Activated T-cell treated with anti-CD3 and anti-CD28 coated beads, Interleukin-2, amount 50 U/mL, for 72 hours (primary cell): ENCODE data around the gene SEMA7A. TPM values are rescaled to one million over a fixed set of nuclear protein-coding genes. Genes with fewer than 3 reads are reported as not detected.
"Not testable (repeated sequence)": the region's sequence is repeated elsewhere in the genome, so short reads cannot be mapped to it uniquely, and the experiment has no call there.

Source experiments
- ATAC-seq, 2 donors: fragments of 150-1000 bp; cut with Tn5 transposase; replicated peaks in 1 of 2; 2 replicates each; pipeline ENCODE4 v1.10.0; 2021; ENCODE audit warnings: moderate library complexity in 2 of 2, mild to moderate bottlenecking in 1 of 2
- DNase-seq, 2 donors: peaks; one replicate each; pipeline ENCODE4 v3.0.0; 2021 to 2022; ENCODE audit warnings: mixed read lengths in 1 of 2
- H3K27ac Mint-ChIP-seq: one replicate; pipeline ENCODE4 v1.8.0; 2022; ENCODE audit warnings: mild to moderate bottlenecking, moderate library complexity, mixed read lengths
- H3K27me3 Mint-ChIP-seq: one replicate; pipeline ENCODE4 v1.8.0; 2022; ENCODE audit warnings: low read depth, mixed read lengths
- H3K36me3 Mint-ChIP-seq, 2 donors: one replicate each; pipeline ENCODE4 v1.8.0; 2022; ENCODE audit warnings: mixed read lengths in 2 of 2, mild to moderate bottlenecking in 1 of 2; ENCODE audit not compliant: insufficient read depth in 2 of 2
- H3K4me1 Mint-ChIP-seq: one replicate; pipeline ENCODE4 v1.8.0; 2022; ENCODE audit warnings: low read depth, mixed read lengths
- H3K4me3 Mint-ChIP-seq, 2 donors: one replicate each; pipeline ENCODE4 v1.8.0; 2022; ENCODE audit warnings: mild to moderate bottlenecking in 2 of 2, mixed read lengths in 2 of 2, moderate library complexity in 2 of 2
- H3K9me3 Mint-ChIP-seq, 2 donors: one replicate each; pipeline ENCODE4 v1.8.0; 2022; ENCODE audit warnings: mixed read lengths in 2 of 2
- total RNA-seq, 2 donors: library from RNA; stranded (reverse); gene quantifications; one replicate each; pipeline ENCODE4 v1.2.3, GENCODE V29; 2022

Gene SEMA7A
- total RNA-seq, 2 donors from 2014 or later, result 46.7 to 57.1 TPM

DNA sequence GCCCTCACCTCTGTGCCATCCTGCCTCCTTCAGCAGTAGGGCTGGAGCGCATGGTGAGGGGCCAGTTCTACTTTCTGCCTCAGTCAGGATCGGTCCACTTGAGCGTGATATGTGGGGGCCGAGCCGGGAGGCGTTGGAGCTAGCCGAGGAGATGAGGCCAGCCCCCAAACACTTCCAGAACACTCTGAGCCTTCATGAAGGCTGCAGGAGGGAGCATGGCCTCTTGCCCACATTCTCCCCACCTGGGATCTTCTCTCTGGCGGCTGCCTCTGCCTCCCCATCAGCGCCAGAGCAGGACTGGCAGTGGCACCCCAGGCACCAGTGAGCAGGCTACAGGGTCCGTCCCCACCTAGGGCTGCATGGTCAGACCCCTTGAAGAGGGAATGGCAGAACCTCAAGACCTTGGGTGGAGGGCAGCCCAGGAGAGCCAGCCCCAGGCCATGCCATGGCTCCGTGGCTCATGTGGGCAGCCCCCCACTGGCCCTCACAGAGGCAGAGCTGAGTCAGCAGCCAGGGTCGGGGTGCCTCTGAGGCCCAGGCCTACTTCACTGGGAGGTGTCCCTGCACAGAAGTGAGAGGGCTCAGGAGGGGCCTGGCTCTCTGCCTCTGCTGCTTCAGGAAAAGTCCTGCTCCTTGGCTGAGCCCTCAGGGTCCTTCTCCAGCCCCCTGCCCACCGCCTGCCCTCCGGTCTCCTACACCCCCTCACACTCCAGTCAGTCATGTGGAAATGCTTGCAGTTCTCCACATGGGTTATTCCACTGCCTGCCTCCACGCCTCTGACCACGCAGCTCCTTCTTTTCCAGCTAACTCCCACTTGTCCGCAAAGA lies 38.2 kb downstream of the SEMA7A start:
- DNase-seq (no peak), ATAC-seq (no peak)
- Mint-ChIP-seq H3K36me3 (no peaks in the 10 kb centered on the region), H3K4me1 (peaks cover 100% of the 10 kb centered on the region), H3K27me3 (no peaks in the 10 kb centered on the region), H3K4me3 (peak overlapping the region; percentile 69 to 74), H3K27ac (peak overlapping the region; percentile 91), H3K9me3 (no peaks in the 10 kb centered on the region)

DNA sequence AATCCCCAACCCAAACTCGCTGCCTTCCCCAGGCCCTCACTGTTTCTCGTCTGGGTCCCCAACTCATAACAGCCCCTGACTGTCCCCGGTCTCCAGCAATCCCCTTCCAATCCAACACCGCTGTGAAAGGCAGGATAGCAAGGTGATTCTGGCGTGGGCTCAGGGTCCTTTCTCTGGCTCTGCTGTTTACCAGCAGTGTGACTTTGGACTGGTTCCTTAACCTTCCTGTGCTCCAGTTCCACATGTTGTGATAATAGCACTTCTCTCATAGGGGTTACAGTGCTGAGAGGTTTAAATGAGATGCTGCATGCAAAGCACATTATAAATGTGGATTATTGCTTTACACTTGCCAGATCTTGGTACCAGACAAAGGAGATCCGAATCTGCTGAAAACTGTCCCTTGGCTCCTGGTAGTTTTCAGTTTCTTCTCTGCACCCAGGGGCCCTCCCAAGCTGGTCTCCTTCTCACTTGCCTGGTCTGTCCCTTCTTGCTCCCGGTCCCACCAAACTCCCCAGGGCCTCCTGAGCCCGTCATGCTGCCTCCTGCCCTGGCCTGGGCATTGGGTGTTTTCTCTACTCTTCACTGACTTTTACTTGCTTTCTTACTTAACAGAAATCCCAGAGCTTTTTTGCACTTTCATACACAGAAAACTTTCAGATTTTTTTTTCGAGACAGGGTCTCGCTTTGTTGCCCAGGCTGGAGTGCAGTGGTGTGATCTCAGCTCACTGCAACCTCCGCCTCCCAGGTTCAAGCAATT lies 39.5 kb downstream of the SEMA7A start:
- Mint-ChIP-seq H3K36me3 (no peaks in the 10 kb centered on the region), H3K4me3 (peak overlapping the region in 1 of 2 donors; percentile 20), H3K4me1 (peaks cover 97% of the 10 kb centered on the region), H3K9me3 (no peaks in the 10 kb centered on the region), H3K27me3 (no peaks in the 10 kb centered on the region), H3K27ac (peak overlapping the region; percentile 35)
- DNase-seq, result no peak
- ATAC-seq, result no peak

DNA sequence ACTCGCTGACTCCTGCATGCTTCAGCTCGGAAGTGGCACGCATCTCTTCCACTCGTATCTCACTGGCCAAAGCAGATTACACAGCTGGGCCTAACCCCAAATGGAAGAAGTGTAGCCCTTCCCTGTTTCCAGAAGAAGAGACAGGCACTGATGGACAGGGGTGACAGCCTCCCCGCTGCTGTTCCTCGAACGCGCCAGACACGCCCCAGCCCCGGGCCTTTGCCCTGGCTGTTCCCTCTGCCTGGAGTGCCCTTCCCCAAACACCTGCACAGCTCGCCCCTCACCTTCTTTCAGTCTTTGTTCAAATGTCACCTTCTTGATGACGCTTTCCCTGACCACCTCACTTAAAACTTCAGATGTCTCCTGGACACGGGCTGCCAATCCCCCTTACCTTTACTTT lies 40.3 kb downstream of the SEMA7A start:
- Mint-ChIP-seq H3K27me3 (no peaks in the 10 kb centered on the region), H3K9me3 (no peaks in the 10 kb centered on the region), H3K27ac (peak overlapping the region; percentile 6), H3K36me3 (no peaks in the 10 kb centered on the region), H3K4me3 (no peak overlapping the region), H3K4me1 (peaks cover 95% of the 10 kb centered on the region)
- ATAC-seq (no peak), DNase-seq (no peak)

DNA sequence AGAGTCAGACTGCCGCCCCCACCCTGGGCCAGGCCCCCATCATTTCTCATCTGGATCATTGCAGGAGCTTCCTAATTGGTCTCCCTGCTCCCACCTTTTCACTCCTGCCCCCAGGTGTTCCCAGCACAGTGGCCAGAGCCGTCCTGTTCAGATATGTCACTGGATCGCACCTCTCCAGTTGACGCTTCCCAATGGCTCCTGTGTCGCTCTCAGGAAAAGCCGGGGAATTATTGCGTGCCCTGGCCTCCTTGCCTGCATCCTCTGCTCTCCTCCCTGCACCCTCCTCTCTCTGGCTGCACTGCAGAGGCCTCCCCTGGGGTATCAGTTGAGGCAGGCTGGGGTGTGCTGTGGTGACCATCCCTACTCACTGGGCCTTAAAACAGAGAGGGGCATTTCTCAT lies 40.9 kb downstream of the SEMA7A start:
- ATAC-seq (no peak), DNase-seq (no peak)
- Mint-ChIP-seq H3K36me3 (no peaks in the 10 kb centered on the region), H3K4me3 (peak overlapping the region in 1 of 2 donors; percentile 23), H3K27me3 (no peaks in the 10 kb centered on the region), H3K9me3 (no peaks in the 10 kb centered on the region), H3K27ac (peak overlapping the region; percentile 25), H3K4me1 (peaks cover 90% of the 10 kb centered on the region)

- no peak for DNase-seq
- Mint-ChIP-seq H3K4me3 (peak overlapping the region in 1 of 2 donors; percentile 50), H3K27me3 (no peaks in the 10 kb centered on the region), H3K27ac (no peak overlapping the region), H3K4me1 (peaks cover 86% of the 10 kb centered on the region), H3K36me3 (no peaks in the 10 kb centered on the region), H3K9me3 (no peaks in the 10 kb centered on the region)
- ATAC-seq, result no peak
Observed at GRCh38 chr15:74392451-74392830, 41.3 kb downstream of the SEMA7A start.

GRCh38 chr15:74391582-74392450 lies 41.9 kb downstream of the SEMA7A start:
- Mint-ChIP-seq H3K36me3 (no peaks in the 10 kb centered on the region), H3K27me3 (no peaks in the 10 kb centered on the region)
- no peak for ATAC-seq

DNA sequence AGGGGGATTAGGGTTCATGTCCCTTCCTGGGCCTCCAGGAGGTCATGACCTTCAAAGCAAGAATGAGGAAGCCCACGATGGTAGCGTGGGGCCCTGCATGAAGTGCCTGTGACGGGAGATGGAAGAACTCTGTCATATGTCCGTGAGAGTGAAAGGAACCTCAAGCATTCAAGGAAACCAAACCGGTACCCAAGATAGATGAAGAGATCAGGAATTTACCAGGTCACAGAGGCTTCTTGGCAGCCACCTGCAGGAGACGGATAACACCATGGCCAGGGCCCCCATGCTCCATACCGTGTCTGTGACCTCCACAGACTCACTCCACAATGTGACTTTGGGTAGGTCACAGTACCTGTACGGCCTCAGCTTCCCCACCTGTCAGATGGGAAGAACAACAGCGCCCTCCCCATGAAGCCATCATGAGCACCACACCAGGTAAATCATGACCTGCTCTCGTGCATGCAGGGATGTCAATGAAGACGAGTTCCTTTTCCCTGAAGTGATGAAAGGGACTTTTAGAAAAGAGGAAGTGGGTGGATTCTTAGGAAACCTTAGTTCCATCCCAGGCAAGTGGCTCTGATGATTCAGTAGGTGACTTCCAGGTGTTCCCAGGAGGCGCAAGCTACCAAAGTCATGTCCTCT lies 43.0 kb downstream of the SEMA7A start:
- DNase-seq, result no peak
- H3K4me3 Mint-ChIP-seq, result peak overlapping the region; percentile 31 to 46

More at GRCh38 chr15:74391582-74392450, 41.9 kb downstream of the SEMA7A start:
- Mint-ChIP-seq H3K9me3 (no peaks in the 10 kb centered on the region), H3K4me1 (peaks cover 84% of the 10 kb centered on the region), H3K4me3 (peak overlapping the region; percentile 1 to 63), H3K27ac (peak overlapping the region; percentile 11)
- DNase-seq, result no peak

GRCh38 chr15:74390049-74390646 lies 43.6 kb downstream of the SEMA7A start:
- peaks cover 81% of the 10 kb centered on the region for H3K4me1 Mint-ChIP-seq

More for the DNA sequence above, 43.0 kb downstream of the SEMA7A start:
- peak in 1 of 2 donors; percentile 8 for ATAC-seq
- H3K27me3 Mint-ChIP-seq, result no peaks in the 10 kb centered on the region
- peak overlapping the region; percentile 58 for H3K27ac Mint-ChIP-seq
- H3K9me3 Mint-ChIP-seq, result no peaks in the 10 kb centered on the region
- H3K36me3 Mint-ChIP-seq, result no peaks in the 10 kb centered on the region
- peaks cover 81% of the 10 kb centered on the region for H3K4me1 Mint-ChIP-seq

DNA sequence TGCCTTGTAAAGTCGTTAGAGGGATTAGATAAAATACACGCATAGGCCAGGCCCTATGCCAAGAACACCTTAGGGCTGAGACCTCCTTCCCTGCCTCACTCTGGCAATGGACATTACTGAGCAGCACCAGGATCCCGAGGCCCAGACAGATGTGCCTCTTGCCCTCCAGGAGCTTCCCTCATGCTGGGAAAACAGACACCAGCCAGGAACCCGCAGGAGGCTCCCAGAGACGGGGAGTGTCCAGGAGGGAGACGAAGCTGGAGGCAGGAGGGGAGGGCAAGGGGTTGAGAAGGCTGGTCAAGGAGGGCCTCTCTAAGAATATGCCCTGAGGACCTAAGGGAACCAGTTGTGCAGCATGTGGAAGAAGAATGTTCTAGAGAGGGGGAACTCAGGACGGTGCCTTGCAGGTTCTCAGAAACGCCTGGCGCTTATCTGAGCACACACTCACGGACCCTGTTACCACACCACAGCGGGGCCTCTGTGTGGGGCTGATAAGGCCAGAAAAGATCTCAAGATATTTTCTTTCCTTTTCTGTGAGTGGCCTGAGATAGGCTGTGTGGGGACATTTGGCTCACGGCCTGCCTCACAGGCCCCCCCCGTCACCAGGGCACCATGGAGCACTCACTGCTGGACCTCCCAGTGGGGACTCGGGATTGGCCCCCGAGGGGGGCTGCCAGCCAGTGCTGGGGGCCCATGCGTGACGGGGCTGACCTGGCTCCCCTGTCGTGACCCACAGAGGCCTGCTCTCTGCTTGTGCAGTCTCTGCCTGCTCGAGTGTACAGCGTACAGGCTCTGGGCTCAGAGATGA lies 44.3 kb downstream of the SEMA7A start:
- DNase-seq (no peak), ATAC-seq (no peak)
- Mint-ChIP-seq H3K36me3 (no peaks in the 10 kb centered on the region), H3K4me1 (peaks cover 81% of the 10 kb centered on the region), H3K27me3 (no peaks in the 10 kb centered on the region), H3K9me3 (no peaks in the 10 kb centered on the region), H3K4me3 (no peak overlapping the region), H3K27ac (peak overlapping the region; percentile 80)

More at GRCh38 chr15:74390049-74390646, 43.6 kb downstream of the SEMA7A start:
- H3K27me3 Mint-ChIP-seq, DNase-seq, H3K36me3 Mint-ChIP-seq, H3K9me3 Mint-ChIP-seq, ATAC-seq, H3K27ac Mint-ChIP-seq: not testable (repeated sequence)
- H3K4me3 Mint-ChIP-seq, result peak overlapping the region; percentile 27 to 46

GRCh38 chr15:74388363-74388951 lies 45.3 kb downstream of the SEMA7A start:
- DNase-seq (no peak), ATAC-seq (no peak)
- Mint-ChIP-seq H3K27me3 (no peaks in the 10 kb centered on the region), H3K36me3 (no peaks in the 10 kb centered on the region), H3K4me3 (no peak overlapping the region), H3K9me3 (no peaks in the 10 kb centered on the region), H3K27ac (no peak overlapping the region), H3K4me1 (peaks cover 81% of the 10 kb centered on the region)

DNA sequence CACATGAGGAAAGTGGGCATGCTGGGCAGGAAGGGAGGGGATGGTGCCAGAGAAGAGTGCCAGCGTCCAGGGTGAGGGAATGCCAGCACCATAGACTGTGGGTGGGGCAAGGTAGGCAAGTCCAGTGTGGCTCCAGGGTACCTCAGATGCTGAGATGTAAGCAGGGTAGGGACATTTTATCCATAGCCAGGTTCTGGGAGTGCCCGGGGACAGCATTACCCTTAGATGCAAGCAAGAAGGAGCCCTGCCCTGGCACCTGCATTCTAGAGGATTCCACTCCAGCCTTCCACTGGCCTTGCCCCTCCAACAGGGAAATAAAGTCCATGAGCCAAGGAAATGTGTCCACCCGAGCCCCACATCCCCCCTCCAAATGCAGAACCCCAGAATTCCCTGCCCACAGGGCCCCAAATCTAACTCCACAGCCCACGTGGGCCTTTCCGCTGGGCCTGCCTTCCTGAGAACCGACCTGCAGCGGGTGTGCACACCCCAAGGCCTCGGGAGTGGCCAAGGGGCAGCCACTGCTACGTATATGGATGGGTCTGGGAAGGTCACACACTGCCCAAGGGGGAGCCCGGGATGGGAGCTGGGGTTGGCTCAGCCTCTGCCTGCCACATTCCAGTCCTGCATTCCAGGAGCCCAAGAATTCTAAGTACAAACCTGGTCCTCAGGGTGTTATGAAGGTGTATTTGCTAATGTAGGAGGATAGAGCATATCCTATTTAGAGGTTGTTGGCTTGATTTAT lies 46.0 kb downstream of the SEMA7A start:
- peaks cover 81% of the 10 kb centered on the region for H3K4me1 Mint-ChIP-seq
- H3K4me3 Mint-ChIP-seq, result no peak overlapping the region
- DNase-seq, result no peak
- no peak for ATAC-seq
- no peaks in the 10 kb centered on the region for H3K9me3 Mint-ChIP-seq
- H3K36me3 Mint-ChIP-seq, result no peaks in the 10 kb centered on the region
- no peak overlapping the region for H3K27ac Mint-ChIP-seq
- no peaks in the 10 kb centered on the region for H3K27me3 Mint-ChIP-seq
